ENCODE measurements around the gene DMD.
"Not testable (repeated sequence)": the region's sequence is repeated elsewhere in the genome, so short reads cannot be mapped to it uniquely, and the experiment has no call there.

DMD gene

GRCh38 chrX:31934842-31935370, 1276.4 kb downstream of the DMD start:
- no peak for DNase-seq

- no peak for DNase-seq
Measured at GRCh38 chrX:31934015-31934414, 1277.3 kb downstream of the DMD start.

- no peak for DNase-seq
Measured at GRCh38 chrX:31932769-31933168, 1278.6 kb downstream of the DMD start.

GRCh38 chrX:31932320-31932719, 1279.0 kb downstream of the DMD start:
- DNase-seq = not testable (repeated sequence)

GRCh38 chrX:31931225-31931624, 1280.1 kb downstream of the DMD start:
- DNase-seq = no peak

GRCh38 chrX:31929366-31929765, 1282.0 kb downstream of the DMD start:
- no peak for DNase-seq

- no peak for DNase-seq
Measured at GRCh38 chrX:31921236-31921635, 1290.1 kb downstream of the DMD start.

GRCh38 chrX:31909850-31910572, 1301.3 kb downstream of the DMD start:
- DNase-seq = no peak

GRCh38 chrX:31894152-31894551, 1317.2 kb downstream of the DMD start:
- DNase-seq = no peak

GRCh38 chrX:31893525-31893924, 1317.8 kb downstream of the DMD start:
- DNase-seq = no peak

GRCh38 chrX:31889088-31889487, 1322.3 kb downstream of the DMD start:
- no peak for DNase-seq

GRCh38 chrX:31884535-31884934, 1326.8 kb downstream of the DMD start:
- DNase-seq = no peak

- DNase-seq = no peak
Measured at GRCh38 chrX:31872007-31872406, 1339.3 kb downstream of the DMD start.

GRCh38 chrX:31870267-31870666, 1341.1 kb downstream of the DMD start:
- no peak for DNase-seq

- DNase-seq = no peak
Measured at GRCh38 chrX:31860686-31861085, 1350.7 kb downstream of the DMD start.

GRCh38 chrX:31858915-31859314, 1352.4 kb downstream of the DMD start:
- no peak for DNase-seq

GRCh38 chrX:31854716-31855115, 1356.6 kb downstream of the DMD start:
- no peak for DNase-seq

- DNase-seq = no peak
Measured at GRCh38 chrX:31851761-31852160, 1359.6 kb downstream of the DMD start.

GRCh38 chrX:31847773-31848172, 1363.6 kb downstream of the DMD start:
- no peak for DNase-seq

GRCh38 chrX:31845003-31845402, 1366.3 kb downstream of the DMD start:
- no peak for DNase-seq

- DNase-seq = no peak
Measured at GRCh38 chrX:31838617-31839016, 1372.7 kb downstream of the DMD start.

GRCh38 chrX:31837445-31838049, 1373.8 kb downstream of the DMD start:
- DNase-seq = no peak

- DNase-seq = no peak
Measured at GRCh38 chrX:31836479-31836878, 1374.9 kb downstream of the DMD start.

GRCh38 chrX:31832263-31832662, 1379.1 kb downstream of the DMD start:
- DNase-seq = no peak

Measured in EL (cell line).